ENCODE data around the gene SEC16A.

Gene SEC16A

GRCh38 chr9:136391737-136392537 is 90.9 kb downstream of the SEC16A start:
- ATAC-seq (replicated peaks), result no peak
- H3K4me1 Mint-ChIP-seq, result peaks cover 2 to 3% of the 10 kb centered on the region in 2 donors
- H3K9me3 Mint-ChIP-seq, result no peaks in the 10 kb centered on the region
- H3K27me3 Mint-ChIP-seq, result no peaks in the 10 kb centered on the region
- DNase-seq, result no peak
- no peak overlapping the region for H3K4me3 Mint-ChIP-seq
- peaks cover 46 to 74% of the 10 kb centered on the region in 2 donors for H3K36me3 Mint-ChIP-seq
- no peak overlapping the region for H3K27ac Mint-ChIP-seq
